HL-60 (cell line): Measurements from ENCODE around the gene ZNF316.

Source experiments
- GABPA ChIP-seq: IDR thresholded peaks from 2 replicates; pipeline ENCODE4 v1.6.1; 2012; ENCODE audit warnings: low read depth
- POLR2AphosphoS5 ChIP-seq: IDR thresholded peaks from 2 replicates; pipeline ENCODE4 v1.6.1; 2012; ENCODE audit warnings: low read depth
- TF ChIP-seq, protein P1 (sequence below): IDR thresholded peaks from one replicate; pipeline ENCODE4 v1.5.1; 2011; ENCODE audit warnings: low read length, control low read depth, inconsistent platforms; ENCODE audit not compliant: insufficient read depth

DNA sequence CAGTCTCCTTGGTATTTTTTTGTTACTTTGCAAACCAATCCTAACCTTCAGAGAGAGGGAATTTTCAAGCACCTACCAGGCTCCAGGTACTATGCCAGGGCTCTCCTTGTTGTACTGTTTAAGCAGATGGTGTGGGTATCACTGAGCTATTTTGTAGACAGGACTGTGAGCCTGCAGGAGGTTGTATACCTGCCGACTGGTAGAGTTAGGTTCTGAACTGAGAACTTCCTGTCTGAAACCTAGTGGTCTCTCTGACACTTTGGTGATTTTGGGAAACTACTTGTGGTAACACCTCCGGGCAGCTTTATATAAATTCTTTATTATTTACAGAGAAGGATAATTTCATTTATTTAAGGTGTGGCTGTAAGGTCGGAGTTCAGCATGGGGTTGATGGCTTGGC, 17.2 kb upstream of the ZNF316 start:
- TF ChIP-seq POLR2AphosphoS5 (no peak), GABPA (no peak)
- TF ChIP-seq, protein P1, sequence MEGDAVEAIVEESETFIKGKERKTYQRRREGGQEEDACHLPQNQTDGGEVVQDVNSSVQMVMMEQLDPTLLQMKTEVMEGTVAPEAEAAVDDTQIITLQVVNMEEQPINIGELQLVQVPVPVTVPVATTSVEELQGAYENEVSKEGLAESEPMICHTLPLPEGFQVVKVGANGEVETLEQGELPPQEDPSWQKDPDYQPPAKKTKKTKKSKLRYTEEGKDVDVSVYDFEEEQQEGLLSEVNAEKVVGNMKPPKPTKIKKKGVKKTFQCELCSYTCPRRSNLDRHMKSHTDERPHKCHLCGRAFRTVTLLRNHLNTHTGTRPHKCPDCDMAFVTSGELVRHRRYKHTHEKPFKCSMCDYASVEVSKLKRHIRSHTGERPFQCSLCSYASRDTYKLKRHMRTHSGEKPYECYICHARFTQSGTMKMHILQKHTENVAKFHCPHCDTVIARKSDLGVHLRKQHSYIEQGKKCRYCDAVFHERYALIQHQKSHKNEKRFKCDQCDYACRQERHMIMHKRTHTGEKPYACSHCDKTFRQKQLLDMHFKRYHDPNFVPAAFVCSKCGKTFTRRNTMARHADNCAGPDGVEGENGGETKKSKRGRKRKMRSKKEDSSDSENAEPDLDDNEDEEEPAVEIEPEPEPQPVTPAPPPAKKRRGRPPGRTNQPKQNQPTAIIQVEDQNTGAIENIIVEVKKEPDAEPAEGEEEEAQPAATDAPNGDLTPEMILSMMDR, result no peak
